Measurements from ENCODE around the gene ATE1.
"Not testable (repeated sequence)": the region's sequence is repeated elsewhere in the genome, so short reads cannot be mapped to it uniquely, and the experiment has no call there.

Gene ATE1

GRCh38 chr10:121828045-121828444 lies 99.8 kb downstream of the ATE1 start:
- DNase-seq = peak; percentile 67

GRCh38 chr10:121826773-121827172 lies 101.1 kb downstream of the ATE1 start:
- DNase-seq = not testable (repeated sequence)

GRCh38 chr10:121823993-121824463 lies 103.8 kb downstream of the ATE1 start:
- peak; percentile 53 for DNase-seq

GRCh38 chr10:121822724-121823123 lies 105.1 kb downstream of the ATE1 start:
- no peak for DNase-seq

- DNase-seq = no peak
Measured at GRCh38 chr10:121822180-121822579, 105.7 kb downstream of the ATE1 start.

- DNase-seq = no peak
Measured at GRCh38 chr10:121819049-121819448, 108.8 kb downstream of the ATE1 start.

GRCh38 chr10:121818599-121818998 lies 109.2 kb downstream of the ATE1 start:
- peak; percentile 12 for DNase-seq

GRCh38 chr10:121816197-121816596 lies 111.6 kb downstream of the ATE1 start:
- DNase-seq = no peak

- DNase-seq = no peak
Measured at GRCh38 chr10:121813857-121814256, 114.0 kb downstream of the ATE1 start.

GRCh38 chr10:121813211-121813815 lies 114.5 kb downstream of the ATE1 start:
- DNase-seq = no peak

GRCh38 chr10:121812031-121812430 lies 115.8 kb downstream of the ATE1 start:
- no peak for DNase-seq

- DNase-seq = no peak
Measured at GRCh38 chr10:121811386-121811785, 116.4 kb downstream of the ATE1 start.

- no peak for DNase-seq
Measured at GRCh38 chr10:121808835-121809234, 119.0 kb downstream of the ATE1 start.

GRCh38 chr10:121804460-121804859 lies 123.4 kb downstream of the ATE1 start:
- no peak for DNase-seq

GRCh38 chr10:121803611-121804010 lies 124.2 kb downstream of the ATE1 start:
- no peak for DNase-seq

GRCh38 chr10:121800831-121801230 lies 127.0 kb downstream of the ATE1 start:
- no peak for DNase-seq

- DNase-seq = no peak
Measured at GRCh38 chr10:121800146-121800545, 127.7 kb downstream of the ATE1 start.

- no peak for DNase-seq
Measured at GRCh38 chr10:121797490-121797889, 130.3 kb downstream of the ATE1 start.

- no peak for DNase-seq
Measured at GRCh38 chr10:121796342-121796741, 131.5 kb downstream of the ATE1 start.

- DNase-seq = no peak
Measured at GRCh38 chr10:121792198-121792597, 135.6 kb downstream of the ATE1 start.

GRCh38 chr10:121791761-121792160 lies 136.1 kb downstream of the ATE1 start:
- DNase-seq = no peak

GRCh38 chr10:121788717-121789116 lies 139.1 kb downstream of the ATE1 start:
- no peak for DNase-seq

- DNase-seq = no peak
Measured at GRCh38 chr10:121788115-121788514, 139.7 kb downstream of the ATE1 start.

- no peak for DNase-seq
Measured at GRCh38 chr10:121787169-121787568, 140.7 kb downstream of the ATE1 start.

GRCh38 chr10:121783782-121784372 lies 144.0 kb downstream of the ATE1 start:
- DNase-seq = no peak
